ENCODE results near the gene MST1. TPM values are rescaled to one million over a fixed set of nuclear protein-coding genes. Genes with fewer than 3 reads are reported as not detected.

Gene MST1
- total RNA-seq, 1 donor from 2014 or later = 6.6 TPM

GRCh38 chr3:49719214-49719884 lies 30.1 kb upstream of the MST1 start, which contains the start of gene AMIGO3:
Gene AMIGO3, minus strand, starts transcription at chr3:49719684. Its CDS starts 219 bp downstream, at chr3:49719465.
- intact Hi-C loops (cut with micrococcal nuclease) = no loop called here
- ATAC-seq = peak; percentile 78
- DNase-seq = peak; percentile 98

- intact Hi-C loops (cut with micrococcal nuclease) = no loop called here
- no peak for ATAC-seq
- no peak for DNase-seq
These were observed 29.6 kb upstream of the MST1 start for GRCh38 chr3:49718858-49719213.

- no peak for ATAC-seq
- intact Hi-C loops (cut with micrococcal nuclease) = no loop called here
- DNase-seq = no peak
These were observed 28.9 kb upstream of the MST1 start for GRCh38 chr3:49717959-49718857.

- no peak for DNase-seq
- intact Hi-C loops (cut with micrococcal nuclease) = no loop called here
- no peak for ATAC-seq
These were observed 28.1 kb upstream of the MST1 start for GRCh38 chr3:49717211-49717958.

GRCh38 chr3:49716691-49717210 lies 27.5 kb upstream of the MST1 start:
- DNase-seq = peak; percentile 25
- intact Hi-C loops (cut with micrococcal nuclease) = no loop called here
- no peak for ATAC-seq

GRCh38 chr3:49716169-49716568 lies 26.9 kb upstream of the MST1 start:
- ATAC-seq (no peak), DNase-seq (no peak)
- intact Hi-C loops (cut with micrococcal nuclease) = no loop called here

GRCh38 chr3:49715611-49716121 lies 26.4 kb upstream of the MST1 start:
- DNase-seq (peak; percentile 20), ATAC-seq (no peak)
- intact Hi-C loops (cut with micrococcal nuclease) = no loop called here

- ATAC-seq (no peak), DNase-seq (no peak)
- intact Hi-C loops (cut with micrococcal nuclease) = no loop called here
These were observed 25.7 kb upstream of the MST1 start for GRCh38 chr3:49714728-49715550.

GRCh38 chr3:49713336-49714105 lies 24.2 kb upstream of the MST1 start:
- DNase-seq = peak; percentile 23
- ATAC-seq = no peak
- intact Hi-C loops (cut with micrococcal nuclease) = no loop called here

- intact Hi-C loops (cut with micrococcal nuclease) = no loop called here
- DNase-seq = peak; percentile 20
These were observed 23.5 kb upstream of the MST1 start for GRCh38 chr3:49712631-49713317.

GRCh38 chr3:49712166-49712565 lies 22.9 kb upstream of the MST1 start:
- no peak for ATAC-seq
- intact Hi-C loops (cut with micrococcal nuclease) = no loop called here
- DNase-seq = peak; percentile 19

More at GRCh38 chr3:49712631-49713317, 23.5 kb upstream of the MST1 start:
- ATAC-seq = no peak

- ATAC-seq (no peak), DNase-seq (peak; percentile 12)
- intact Hi-C loops (cut with micrococcal nuclease) = no loop called here
These were observed 22.2 kb upstream of the MST1 start for GRCh38 chr3:49711489-49711888.

- ATAC-seq (no peak), DNase-seq (no peak)
- intact Hi-C loops (cut with micrococcal nuclease) = no loop called here
These were observed 20.6 kb upstream of the MST1 start for GRCh38 chr3:49709852-49710251.

- intact Hi-C loops (cut with micrococcal nuclease) = no loop called here
- DNase-seq (no peak), ATAC-seq (no peak)
These were observed 17.8 kb upstream of the MST1 start for GRCh38 chr3:49707113-49707480.

GRCh38 chr3:49706456-49707112 lies 17.3 kb upstream of the MST1 start:
- peak; percentile 17 for DNase-seq
- intact Hi-C loops (cut with micrococcal nuclease) = no loop called here

GRCh38 chr3:49705390-49705960 lies 16.2 kb upstream of the MST1 start:
- no peak for ATAC-seq
- peak; percentile 28 for DNase-seq
- intact Hi-C loops (cut with micrococcal nuclease) = no loop called here

More at GRCh38 chr3:49706456-49707112, 17.3 kb upstream of the MST1 start:
- ATAC-seq = no peak
